VCaP (cell line): ENCODE data around the gene NFIA.
A peak's percentile ranks its signal among the peaks of the same experiment; 100 is the strongest.

Experiments used
- H3K27ac ChIP-seq: fragments of 450-650 bp; 2 replicates; pipeline ENCODE4 v1.5.1; 2017
- CTCF ChIP-seq: fragments of 450-650 bp; conservative IDR thresholded peaks from 2 replicates; pipeline ENCODE4 v1.5.1; 2017; ENCODE audit warnings: mild to moderate bottlenecking, moderate library complexity

NFIA gene

GRCh38 chr1:61083013-61083806 is 849 bp downstream of the NFIA start:
- TF ChIP-seq CTCF = no peak
- H3K27ac ChIP-seq = peak overlapping the region; percentile 93

- H3K27ac ChIP-seq = peak overlapping the region; percentile 93
- TF ChIP-seq CTCF = no peak
Measured at GRCh38 chr1:61083807-61084440, 1.6 kb downstream of the NFIA start.

GRCh38 chr1:61084491-61085031 is 2.2 kb downstream of the NFIA start:
- TF ChIP-seq CTCF = no peak
- peak overlapping the region; percentile 93 for H3K27ac ChIP-seq

GRCh38 chr1:61085206-61085982 is 3.0 kb downstream of the NFIA start:
- H3K27ac ChIP-seq = peak overlapping the region; percentile 93
- no peak for TF ChIP-seq CTCF

GRCh38 chr1:61085983-61086644 is 3.8 kb downstream of the NFIA start:
- no peak for TF ChIP-seq CTCF
- H3K27ac ChIP-seq = peak overlapping the region; percentile 93

GRCh38 chr1:61087571-61087970 is 5.2 kb downstream of the NFIA start:
- TF ChIP-seq CTCF = no peak
- H3K27ac ChIP-seq = peak overlapping the region; percentile 93; the same call in 1 of the 2 replicates
